ENCODE results near the gene CCDC148.
A peak's percentile ranks its signal among the peaks of the same experiment; 100 is the strongest.
"Not testable (repeated sequence)": the region's sequence is repeated elsewhere in the genome, so short reads cannot be mapped to it uniquely, and the experiment has no call there.

CCDC148 gene

GRCh38 chr2:158458617-158458920 is 2.0 kb upstream of the CCDC148 start:
- Histone ChIP-seq H3K4me3 (ENCODE audit: low read depth, low read length) (peak overlapping the region; percentile 95), H3K36me3 (ENCODE audit: control insufficient read depth, insufficient read depth, low read length) (no peaks in the 10 kb centered on the region), H3K9ac (ENCODE audit: low read depth, low read length) (peak overlapping the region; percentile 71), H3K9me3 (ENCODE audit: control insufficient read depth, insufficient read depth, low read length) (no peaks in the 10 kb centered on the region), H3K27me3 (ENCODE audit: control insufficient read depth, insufficient read depth, low read length) (no peaks in the 10 kb centered on the region), H3K4me1 (ENCODE audit: control insufficient read depth, insufficient read depth, low read length) (peaks cover 15% of the 10 kb centered on the region)

DNA sequence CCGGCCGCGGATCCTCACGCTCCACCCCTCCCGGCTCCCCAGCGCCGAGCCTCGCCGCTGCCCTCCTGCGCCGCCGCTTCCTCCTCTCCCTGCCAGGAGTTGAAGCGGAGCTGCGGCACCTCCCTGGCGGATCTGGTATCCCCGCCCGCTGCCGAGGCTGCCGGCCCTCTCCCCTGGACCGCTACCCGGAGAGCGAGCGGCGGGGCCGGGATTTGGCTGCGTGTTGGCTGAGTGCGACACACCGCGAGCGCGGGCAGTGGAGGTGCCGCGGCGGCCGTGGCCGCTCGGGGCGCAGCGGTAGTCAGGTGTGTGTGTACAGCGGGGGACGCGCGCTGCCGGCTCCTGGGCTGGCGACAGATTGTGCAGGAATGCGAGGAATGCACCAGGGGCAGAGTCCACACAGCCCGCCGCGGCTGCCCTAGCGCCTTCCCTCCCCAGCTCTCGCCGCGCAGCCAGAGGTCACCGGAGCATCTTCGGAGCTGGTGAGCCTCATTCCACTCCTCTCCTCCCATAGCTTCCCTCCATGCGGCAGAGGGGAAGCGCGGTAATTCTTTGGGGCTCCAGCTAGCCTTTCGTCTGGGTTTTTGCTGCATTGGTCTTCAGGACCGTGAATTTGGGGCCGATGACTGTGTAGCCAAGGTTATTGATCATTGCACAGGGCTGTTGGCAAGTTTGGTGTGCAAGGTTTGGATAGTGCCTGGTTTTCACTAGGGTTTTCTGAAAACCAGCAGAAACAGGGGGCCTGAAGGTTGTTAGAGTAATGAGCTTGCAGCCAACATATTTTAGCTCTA is 1.5 kb upstream of the CCDC148 start:
- H3K9me3 ChIP-seq (ENCODE audit: control insufficient read depth, insufficient read depth, low read length): no peaks in the 10 kb centered on the region
- H3K4me3 ChIP-seq (ENCODE audit: low read depth, low read length): peak overlapping the region; percentile 95
- H3K9ac ChIP-seq (ENCODE audit: low read depth, low read length): peak overlapping the region; percentile 75
- H3K4me1 ChIP-seq (ENCODE audit: control insufficient read depth, insufficient read depth, low read length): peaks cover 15% of the 10 kb centered on the region
- no peaks in the 10 kb centered on the region for H3K36me3 ChIP-seq (ENCODE audit: control insufficient read depth, insufficient read depth, low read length)
- H3K27me3 ChIP-seq (ENCODE audit: control insufficient read depth, insufficient read depth, low read length): no peaks in the 10 kb centered on the region

- H3K36me3 ChIP-seq (ENCODE audit: control insufficient read depth, insufficient read depth, low read length): no peaks in the 10 kb centered on the region
- peak overlapping the region; percentile 95 for H3K4me3 ChIP-seq (ENCODE audit: low read depth, low read length)
- no peaks in the 10 kb centered on the region for H3K9me3 ChIP-seq (ENCODE audit: control insufficient read depth, insufficient read depth, low read length)
- H3K4me1 ChIP-seq (ENCODE audit: control insufficient read depth, insufficient read depth, low read length): peaks cover 12% of the 10 kb centered on the region
- peak overlapping the region; percentile 75 for H3K9ac ChIP-seq (ENCODE audit: low read depth, low read length)
- no peaks in the 10 kb centered on the region for H3K27me3 ChIP-seq (ENCODE audit: control insufficient read depth, insufficient read depth, low read length)
Observed at GRCh38 chr2:158457092-158457825, 706 bp upstream of the CCDC148 start.

GRCh38 chr2:158443606-158444005 is 12.9 kb downstream of the CCDC148 start:
- no peak overlapping the region for H3K4me3 ChIP-seq (ENCODE audit: low read depth, low read length)
- H3K27me3 ChIP-seq (ENCODE audit: control insufficient read depth, insufficient read depth, low read length): no peaks in the 10 kb centered on the region
- H3K9me3 ChIP-seq (ENCODE audit: control insufficient read depth, insufficient read depth, low read length): no peaks in the 10 kb centered on the region
- no peaks in the 10 kb centered on the region for H3K4me1 ChIP-seq (ENCODE audit: control insufficient read depth, insufficient read depth, low read length)
- H3K9ac ChIP-seq (ENCODE audit: low read depth, low read length): no peak overlapping the region
- H3K36me3 ChIP-seq (ENCODE audit: control insufficient read depth, insufficient read depth, low read length): no peaks in the 10 kb centered on the region

GRCh38 chr2:158439062-158439461 is 17.5 kb downstream of the CCDC148 start:
- H3K4me3 ChIP-seq (ENCODE audit: low read depth, low read length); H3K9ac ChIP-seq (ENCODE audit: low read depth, low read length); H3K36me3 ChIP-seq (ENCODE audit: control insufficient read depth, insufficient read depth, low read length); H3K27me3 ChIP-seq (ENCODE audit: control insufficient read depth, insufficient read depth, low read length); H3K4me1 ChIP-seq (ENCODE audit: control insufficient read depth, insufficient read depth, low read length); H3K9me3 ChIP-seq (ENCODE audit: control insufficient read depth, insufficient read depth, low read length): not testable (repeated sequence)

DNA sequence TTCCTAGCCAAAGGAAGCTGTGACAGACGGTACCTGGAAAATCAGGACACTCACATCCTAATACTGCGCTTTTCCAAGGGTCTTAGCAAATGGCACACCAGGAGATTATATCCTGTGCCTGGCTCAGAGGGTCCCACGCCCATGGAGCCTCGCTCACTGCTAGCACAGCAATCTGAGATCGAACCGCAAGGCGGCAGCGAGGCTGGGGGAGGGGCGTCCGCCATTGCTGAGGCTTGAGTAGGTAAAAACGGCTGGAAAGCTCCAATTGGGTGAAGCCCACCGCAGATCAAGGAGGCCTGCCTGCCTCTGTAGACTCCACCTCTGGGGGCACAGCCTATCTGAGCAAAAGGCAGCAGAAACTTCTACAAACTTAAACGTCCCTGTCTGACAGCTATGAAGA is 22.8 kb downstream of the CCDC148 start:
- H3K27me3 ChIP-seq (ENCODE audit: control insufficient read depth, insufficient read depth, low read length); H3K9ac ChIP-seq (ENCODE audit: low read depth, low read length); H3K36me3 ChIP-seq (ENCODE audit: control insufficient read depth, insufficient read depth, low read length); H3K4me3 ChIP-seq (ENCODE audit: low read depth, low read length); H3K9me3 ChIP-seq (ENCODE audit: control insufficient read depth, insufficient read depth, low read length); H3K4me1 ChIP-seq (ENCODE audit: control insufficient read depth, insufficient read depth, low read length): not testable (repeated sequence)

GRCh38 chr2:158432117-158432516 is 24.4 kb downstream of the CCDC148 start:
- no peak overlapping the region for H3K4me3 ChIP-seq (ENCODE audit: low read depth, low read length)

GRCh38 chr2:158414538-158414937 is 42.0 kb downstream of the CCDC148 start:
- peaks cover 9% of the 10 kb centered on the region for H3K4me1 ChIP-seq (ENCODE audit: control insufficient read depth, insufficient read depth, low read length)
- H3K4me3 ChIP-seq (ENCODE audit: low read depth, low read length): no peak overlapping the region
- no peaks in the 10 kb centered on the region for H3K9me3 ChIP-seq (ENCODE audit: control insufficient read depth, insufficient read depth, low read length)
- H3K36me3 ChIP-seq (ENCODE audit: control insufficient read depth, insufficient read depth, low read length): no peaks in the 10 kb centered on the region
- no peaks in the 10 kb centered on the region for H3K27me3 ChIP-seq (ENCODE audit: control insufficient read depth, insufficient read depth, low read length)
- H3K9ac ChIP-seq (ENCODE audit: low read depth, low read length): no peak overlapping the region

More at GRCh38 chr2:158432117-158432516, 24.4 kb downstream of the CCDC148 start:
- H3K9ac ChIP-seq (ENCODE audit: low read depth, low read length): no peak overlapping the region
- no peaks in the 10 kb centered on the region for H3K27me3 ChIP-seq (ENCODE audit: control insufficient read depth, insufficient read depth, low read length)
- H3K4me1 ChIP-seq (ENCODE audit: control insufficient read depth, insufficient read depth, low read length): no peaks in the 10 kb centered on the region
- no peaks in the 10 kb centered on the region for H3K9me3 ChIP-seq (ENCODE audit: control insufficient read depth, insufficient read depth, low read length)
- H3K36me3 ChIP-seq (ENCODE audit: control insufficient read depth, insufficient read depth, low read length): no peaks in the 10 kb centered on the region

DNA sequence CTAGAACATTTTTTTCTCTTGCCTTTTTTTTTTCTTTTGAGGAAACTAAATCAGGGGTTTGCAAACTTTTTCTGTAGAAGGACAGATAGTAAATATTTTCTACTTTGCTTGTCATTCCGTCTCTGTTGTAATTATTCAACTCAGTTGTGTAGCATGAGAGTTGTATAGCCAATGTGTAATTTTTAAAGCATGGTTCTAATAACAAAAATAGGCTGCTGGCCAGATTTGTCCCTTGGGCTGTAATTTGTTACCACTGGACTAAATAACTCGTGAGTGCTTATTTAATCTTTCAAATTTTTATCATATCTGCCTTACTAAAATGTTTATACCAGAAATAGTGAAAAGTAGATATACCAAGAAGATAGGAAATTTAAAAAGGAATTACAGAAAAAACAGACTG is 43.0 kb downstream of the CCDC148 start:
- no peak overlapping the region for H3K9ac ChIP-seq (ENCODE audit: low read depth, low read length)
- no peaks in the 10 kb centered on the region for H3K9me3 ChIP-seq (ENCODE audit: control insufficient read depth, insufficient read depth, low read length)
- no peaks in the 10 kb centered on the region for H3K36me3 ChIP-seq (ENCODE audit: control insufficient read depth, insufficient read depth, low read length)
- H3K4me1 ChIP-seq (ENCODE audit: control insufficient read depth, insufficient read depth, low read length): peaks cover 9% of the 10 kb centered on the region
- no peak overlapping the region for H3K4me3 ChIP-seq (ENCODE audit: low read depth, low read length)
- no peaks in the 10 kb centered on the region for H3K27me3 ChIP-seq (ENCODE audit: control insufficient read depth, insufficient read depth, low read length)

GRCh38 chr2:158412206-158412605 is 44.3 kb downstream of the CCDC148 start:
- Histone ChIP-seq H3K9ac (ENCODE audit: low read depth, low read length) (no peak overlapping the region), H3K36me3 (ENCODE audit: control insufficient read depth, insufficient read depth, low read length) (no peaks in the 10 kb centered on the region), H3K27me3 (ENCODE audit: control insufficient read depth, insufficient read depth, low read length) (no peaks in the 10 kb centered on the region), H3K9me3 (ENCODE audit: control insufficient read depth, insufficient read depth, low read length) (no peaks in the 10 kb centered on the region), H3K4me1 (ENCODE audit: control insufficient read depth, insufficient read depth, low read length) (peaks cover 9% of the 10 kb centered on the region), H3K4me3 (ENCODE audit: low read depth, low read length) (no peak overlapping the region)

DNA sequence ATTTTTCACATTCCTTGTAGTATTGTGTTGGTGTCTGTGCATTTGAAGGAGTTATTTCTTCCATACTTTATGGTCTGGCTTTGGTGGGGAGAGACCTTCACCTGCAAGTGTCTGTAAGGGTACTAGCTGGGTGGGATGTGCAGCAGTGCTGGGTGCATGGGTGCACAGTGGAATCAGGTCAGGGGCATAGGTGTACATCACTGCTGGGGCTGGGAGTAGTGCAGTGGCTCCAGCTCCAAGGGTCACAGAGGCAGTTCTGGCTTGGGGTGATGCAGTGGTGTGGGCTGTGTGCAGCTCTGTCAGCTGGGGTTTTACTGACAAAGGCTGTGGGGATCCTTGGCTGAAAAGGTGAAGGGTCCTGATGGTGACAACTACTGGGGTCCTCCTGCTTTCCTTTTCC is 44.8 kb downstream of the CCDC148 start:
- Histone ChIP-seq H3K9me3 (ENCODE audit: control insufficient read depth, insufficient read depth, low read length) (no peaks in the 10 kb centered on the region), H3K4me1 (ENCODE audit: control insufficient read depth, insufficient read depth, low read length) (peaks cover 9% of the 10 kb centered on the region), H3K27me3 (ENCODE audit: control insufficient read depth, insufficient read depth, low read length) (no peaks in the 10 kb centered on the region), H3K36me3 (ENCODE audit: control insufficient read depth, insufficient read depth, low read length) (no peaks in the 10 kb centered on the region), H3K4me3 (ENCODE audit: low read depth, low read length) (no peak overlapping the region), H3K9ac (ENCODE audit: low read depth, low read length) (no peak overlapping the region)

- H3K27me3 ChIP-seq (ENCODE audit: control insufficient read depth, insufficient read depth, low read length): no peaks in the 10 kb centered on the region
- H3K4me1 ChIP-seq (ENCODE audit: control insufficient read depth, insufficient read depth, low read length): peaks cover 9% of the 10 kb centered on the region
- H3K4me3 ChIP-seq (ENCODE audit: low read depth, low read length): no peak overlapping the region
- no peaks in the 10 kb centered on the region for H3K36me3 ChIP-seq (ENCODE audit: control insufficient read depth, insufficient read depth, low read length)
- H3K9ac ChIP-seq (ENCODE audit: low read depth, low read length): no peak overlapping the region
- H3K9me3 ChIP-seq (ENCODE audit: control insufficient read depth, insufficient read depth, low read length): no peaks in the 10 kb centered on the region
Observed at GRCh38 chr2:158410132-158410531, 46.4 kb downstream of the CCDC148 start.
